Breast epithelium (tissue), 4 donors: ENCODE data around the gene PKD1L1. TPM values are rescaled to one million over a fixed set of nuclear protein-coding genes. Genes with fewer than 3 reads are reported as not detected.
A peak's percentile ranks its signal among the peaks of the same experiment; 100 is the strongest.

Experiments
- DNase-seq, 2 donors: peaks; one replicate each; pipeline ENCODE4 v3.0.0-alpha.2; 2019; ENCODE audit warnings: low spot score in 2 of 2
- H3K27ac ChIP-seq, 2 donors: fragments of 200-600 bp; sonication (generic) in 1 of 2; one replicate each; pipeline ENCODE4 v1.5.1; 2016 to 2019; ENCODE audit warnings: mild to moderate bottlenecking in 1 of 2
- H3K27me3 ChIP-seq, 2 donors: fragments of 200-600 bp; sonication (generic) in 1 of 2; one replicate each; pipeline versions ENCODE4 v1.5.1 to v1.6.0; 2017 to 2019; ENCODE audit warnings: control low read depth in 1 of 2, mild to moderate bottlenecking in 1 of 2
- H3K36me3 ChIP-seq: fragments of 200-600 bp; one replicate; pipeline ENCODE4 v1.5.1; 2019
- H3K4me1 ChIP-seq, 2 donors: fragments of 200-600 bp; sonication (generic); one replicate each; pipeline ENCODE4 v1.5.1; 2016 to 2019; ENCODE audit warnings: control low read depth in 1 of 2
- H3K4me3 ChIP-seq, 3 donors: fragments of 200-600 bp; sonication (generic); 1 replicate in 2 of 3; 2 replicates in 1 of 3; pipeline ENCODE4 v1.5.1; 2016 to 2019; ENCODE audit warnings: mild to moderate bottlenecking in 3 of 3, moderate library complexity in 2 of 3
- H3K9me3 ChIP-seq, 2 donors: fragments of 200-600 bp; sonication (generic) in 1 of 2; one replicate each; pipeline ENCODE4 v1.5.1; 2016 to 2019; ENCODE audit warnings: control low read depth in 1 of 2
- POLR2A ChIP-seq: fragments of 450-650 bp; IDR thresholded peaks from one replicate; pipeline ENCODE4 v1.6.1; 2016; ENCODE audit warnings: antibody characterized with exemption, mild to moderate bottlenecking, moderate library complexity
- POLR2AphosphoS5 ChIP-seq, 3 donors: sonication (generic); formaldehyde crosslinking; IDR thresholded peaks; one replicate each; pipeline ENCODE4 v1.6.1; 2017; ENCODE audit warnings: antibody characterized with exemption in 3 of 3
- intact Hi-C: fragments of 100-400 bp; cut with DNase I; formaldehyde crosslinking; loops from one replicate; pipeline ENCODE4 v1.15.1; 2023; ENCODE audit warnings: low total_unique reads
- total RNA-seq, 3 donors: library from RNA; depleted of rRNA; stranded (reverse); fragments of >200 nt; gene quantifications; one replicate each; pipeline ENCODE4 v1.1.0, GENCODE V29; 2016
- TF ChIP-seq, protein P1 (sequence below), 3 donors: fragments of 450-650 bp; IDR thresholded peaks; one replicate each; pipeline ENCODE4 v1.5.1; 2016 to 2017; ENCODE audit warnings: antibody characterized with exemption in 3 of 3, mild to moderate bottlenecking in 3 of 3, moderate library complexity in 3 of 3

PKD1L1 gene
- total RNA-seq, 3 donors from 2014 or later = 0.32 to 0.44 (median 0.33) TPM

DNA sequence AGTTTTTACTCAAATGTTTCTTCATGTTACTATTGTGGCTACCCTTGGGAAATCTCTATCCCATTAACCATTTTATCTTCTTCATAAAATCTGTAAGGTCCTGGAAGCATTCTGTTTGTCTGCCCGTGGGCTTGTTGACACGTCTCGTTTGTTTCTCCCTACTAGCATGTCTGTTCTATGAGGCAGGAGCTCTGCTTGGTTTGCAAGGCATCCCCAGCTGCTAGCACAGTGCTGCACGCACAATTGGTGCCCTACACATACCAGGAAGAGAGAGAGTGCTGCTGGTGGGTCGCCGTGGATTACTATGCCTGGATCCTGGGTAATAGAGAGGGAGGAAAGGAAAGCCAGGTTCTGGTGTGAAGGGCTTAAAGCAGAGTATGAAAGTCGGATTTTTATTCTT is 200.2 kb downstream of the PKD1L1 start:
- no peaks in the 10 kb centered on the region for H3K4me1 ChIP-seq
- no peak for TF ChIP-seq POLR2AphosphoS5 (IDR thresholded peaks at IDR 0.05)
- TF ChIP-seq, protein P1, sequence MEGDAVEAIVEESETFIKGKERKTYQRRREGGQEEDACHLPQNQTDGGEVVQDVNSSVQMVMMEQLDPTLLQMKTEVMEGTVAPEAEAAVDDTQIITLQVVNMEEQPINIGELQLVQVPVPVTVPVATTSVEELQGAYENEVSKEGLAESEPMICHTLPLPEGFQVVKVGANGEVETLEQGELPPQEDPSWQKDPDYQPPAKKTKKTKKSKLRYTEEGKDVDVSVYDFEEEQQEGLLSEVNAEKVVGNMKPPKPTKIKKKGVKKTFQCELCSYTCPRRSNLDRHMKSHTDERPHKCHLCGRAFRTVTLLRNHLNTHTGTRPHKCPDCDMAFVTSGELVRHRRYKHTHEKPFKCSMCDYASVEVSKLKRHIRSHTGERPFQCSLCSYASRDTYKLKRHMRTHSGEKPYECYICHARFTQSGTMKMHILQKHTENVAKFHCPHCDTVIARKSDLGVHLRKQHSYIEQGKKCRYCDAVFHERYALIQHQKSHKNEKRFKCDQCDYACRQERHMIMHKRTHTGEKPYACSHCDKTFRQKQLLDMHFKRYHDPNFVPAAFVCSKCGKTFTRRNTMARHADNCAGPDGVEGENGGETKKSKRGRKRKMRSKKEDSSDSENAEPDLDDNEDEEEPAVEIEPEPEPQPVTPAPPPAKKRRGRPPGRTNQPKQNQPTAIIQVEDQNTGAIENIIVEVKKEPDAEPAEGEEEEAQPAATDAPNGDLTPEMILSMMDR (IDR thresholded peaks at IDR 0.05) = no peak
- no peak for TF ChIP-seq POLR2A
- peak overlapping the region in 1 of 2 donors; percentile 3 for H3K27ac ChIP-seq
- no peaks in the 10 kb centered on the region for H3K36me3 ChIP-seq
- no peaks in the 10 kb centered on the region for H3K27me3 ChIP-seq
- no peak overlapping the region for H3K4me3 ChIP-seq
- intact Hi-C loops = no loop called here
- DNase-seq = no peak
- no peaks in the 10 kb centered on the region for H3K9me3 ChIP-seq

DNA sequence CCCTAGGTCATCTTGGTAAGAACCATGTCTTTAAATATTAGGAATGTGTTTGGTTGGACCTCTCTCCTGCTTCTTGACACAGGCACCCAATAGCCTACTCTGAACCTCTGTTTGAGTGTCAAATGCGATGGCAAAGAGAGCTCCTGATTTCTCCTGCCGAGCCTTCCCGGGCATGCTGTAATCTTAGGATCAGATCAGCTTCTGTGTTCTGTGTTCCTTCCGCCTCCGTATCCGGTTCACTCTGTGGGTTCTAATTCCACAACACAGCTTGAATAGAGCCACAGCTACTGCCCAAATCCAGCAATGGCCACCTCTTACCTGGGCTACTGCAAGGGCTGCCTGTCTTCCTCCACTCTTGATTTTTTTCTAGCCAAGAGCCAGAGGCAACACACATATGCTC is 201.1 kb downstream of the PKD1L1 start:
- intact Hi-C loops = no loop called here
- TF ChIP-seq, protein P1 (IDR thresholded peaks at IDR 0.05) = no peak
- TF ChIP-seq POLR2AphosphoS5 (IDR thresholded peaks at IDR 0.05) (no peak), POLR2A (no peak)
- Histone ChIP-seq H3K27me3 (no peaks in the 10 kb centered on the region), H3K4me1 (no peaks in the 10 kb centered on the region), H3K36me3 (no peaks in the 10 kb centered on the region), H3K27ac (peak overlapping the region in 1 of 2 donors; percentile 61), H3K9me3 (no peaks in the 10 kb centered on the region), H3K4me3 (no peak overlapping the region)
- DNase-seq = no peak

DNA sequence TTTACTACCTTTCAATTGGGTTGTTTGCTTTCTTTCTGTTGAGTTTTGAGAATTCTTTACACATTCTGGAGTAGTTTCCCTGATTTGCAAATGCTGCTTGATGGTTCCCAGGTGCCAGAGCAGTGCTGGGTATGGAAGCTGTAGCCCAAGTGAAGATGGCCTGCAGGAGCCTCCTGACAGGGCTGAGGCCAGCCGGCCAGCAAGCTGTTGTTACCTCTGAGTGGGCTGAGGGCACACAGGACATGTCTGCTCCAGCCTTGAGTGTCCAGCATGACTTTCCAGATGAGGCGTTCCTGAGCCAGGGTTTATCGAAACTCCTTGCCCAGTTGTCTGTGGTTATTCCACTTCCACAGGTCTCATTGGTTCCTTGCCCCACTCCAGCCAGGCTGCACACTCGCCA is 201.8 kb downstream of the PKD1L1 start:
- TF ChIP-seq POLR2AphosphoS5 (IDR thresholded peaks at IDR 0.05) = no peak
- TF ChIP-seq, protein P1 (IDR thresholded peaks at IDR 0.05) = no peak
- TF ChIP-seq POLR2A = no peak
- H3K4me3 ChIP-seq = no peak overlapping the region
- DNase-seq = no peak
- intact Hi-C loops = no loop called here
- H3K27ac ChIP-seq = no peak overlapping the region
- no peaks in the 10 kb centered on the region for H3K9me3 ChIP-seq
- no peaks in the 10 kb centered on the region for H3K36me3 ChIP-seq
- H3K27me3 ChIP-seq = no peaks in the 10 kb centered on the region
- H3K4me1 ChIP-seq = no peaks in the 10 kb centered on the region

DNA sequence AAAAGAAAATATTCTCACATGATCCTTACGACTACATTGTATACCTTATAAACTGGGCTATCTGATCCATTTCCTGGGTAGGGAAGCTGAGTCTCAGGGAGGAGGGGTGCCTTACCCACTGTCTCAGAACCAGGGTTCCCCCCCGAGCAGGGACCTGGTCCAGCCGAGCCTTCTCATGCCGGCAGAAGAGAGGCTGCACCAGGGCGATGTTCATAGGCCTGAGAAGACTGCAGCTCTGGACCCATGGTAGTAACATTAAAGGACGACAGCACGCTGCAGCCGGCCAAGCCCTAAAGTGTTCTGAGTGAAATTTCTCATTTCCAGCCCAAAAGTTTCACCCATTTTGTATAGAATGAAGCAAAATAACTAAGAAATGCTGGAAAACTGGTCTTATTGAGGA is 203.4 kb downstream of the PKD1L1 start:
- TF ChIP-seq POLR2AphosphoS5 (IDR thresholded peaks at IDR 0.05) (no peak), POLR2A (no peak)
- TF ChIP-seq, protein P1 (IDR thresholded peaks at IDR 0.05) = no peak
- no peak for DNase-seq
- Histone ChIP-seq H3K27me3 (no peaks in the 10 kb centered on the region), H3K36me3 (no peaks in the 10 kb centered on the region), H3K9me3 (no peaks in the 10 kb centered on the region), H3K4me1 (no peaks in the 10 kb centered on the region), H3K4me3 (no peak overlapping the region), H3K27ac (no peak overlapping the region)
- intact Hi-C loops = no loop called here

DNA sequence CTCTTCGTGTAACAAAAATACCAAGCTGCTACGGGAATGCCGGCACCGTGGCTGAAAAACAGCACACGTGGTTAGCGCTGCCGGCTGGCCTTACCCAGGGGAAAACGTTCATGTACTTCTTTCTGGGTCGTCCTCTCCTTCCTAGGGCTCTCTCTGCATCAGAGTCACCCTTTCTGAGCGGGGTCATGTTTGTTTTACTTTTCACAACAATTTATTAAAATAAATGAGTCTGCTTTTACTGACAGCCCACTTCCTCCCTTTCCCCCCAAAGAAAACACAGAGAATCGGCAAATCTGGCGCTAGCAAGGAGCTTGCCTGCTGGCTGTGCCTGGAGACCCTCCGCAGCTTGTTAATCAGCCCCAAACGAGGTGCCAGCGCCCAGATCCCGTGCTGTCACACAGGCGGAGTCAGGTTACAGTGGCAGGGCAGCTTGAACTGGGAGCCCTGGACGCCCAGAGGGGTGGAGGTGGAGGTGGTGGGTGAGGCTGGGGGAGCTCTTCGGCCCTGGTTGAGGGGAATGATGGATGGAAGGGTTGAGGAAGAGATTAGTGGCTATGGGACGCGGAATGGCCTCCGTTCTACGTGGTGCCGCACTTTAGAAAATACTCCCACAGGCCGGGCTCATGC is 204.2 kb downstream of the PKD1L1 start:
- H3K9me3 ChIP-seq = no peaks in the 10 kb centered on the region
- no peak for DNase-seq
- no peaks in the 10 kb centered on the region for H3K4me1 ChIP-seq
- TF ChIP-seq, protein P1 (IDR thresholded peaks at IDR 0.05) = no peak
- TF ChIP-seq POLR2A = no peak
- no peaks in the 10 kb centered on the region for H3K36me3 ChIP-seq
- no peak overlapping the region for H3K4me3 ChIP-seq
- H3K27me3 ChIP-seq = no peaks in the 10 kb centered on the region
- no peak overlapping the region for H3K27ac ChIP-seq
- intact Hi-C loops = no loop called here
